Prostate gland (tissue), 2 donors: Measurements from ENCODE around the gene NOXA1. TPM values are rescaled to one million over a fixed set of nuclear protein-coding genes. Genes with fewer than 3 reads are reported as not detected.

ENCODE experiments used
- DNase-seq: peaks from one replicate; pipeline ENCODE4 v3.0.0-alpha.2; 2019; ENCODE audit warnings: low spot score
- H3K27ac ChIP-seq, 2 donors: fragments of 200-600 bp; sonication (generic); 2 replicates each; pipeline ENCODE4 v1.5.1; 2017 to 2019
- H3K27me3 ChIP-seq: fragments of 200-600 bp; sonication (generic); replicated peaks from 2 replicates; pipeline ENCODE4 v1.5.1; 2019; ENCODE audit not compliant: insufficient read depth
- H3K36me3 ChIP-seq, 2 donors: fragments of 200-600 bp; sonication (generic); 1 replicate in 1 of 2; 2 replicates in 1 of 2; pipeline versions ENCODE4 v1.5.1 to v1.8.1; 2017 to 2019
- H3K4me1 ChIP-seq: fragments of 200-600 bp; sonication (generic); replicated peaks from 2 replicates; pipeline ENCODE4 v1.5.1; 2019
- H3K4me3 ChIP-seq, 2 donors: fragments of 200-600 bp; sonication (generic); 2 replicates each; pipeline ENCODE4 v1.5.1; 2017 to 2019
- H3K9me3 ChIP-seq: fragments of 200-600 bp; sonication (generic); 2 replicates; pipeline ENCODE4 v1.5.1; 2017
- CTCF ChIP-seq, 4 experiments: fragments of 200-600 bp in 2 of 4; fragments of 450-650 bp in 2 of 4; sonication (generic) in 2 of 4; IDR thresholded peaks; 1 replicate in 3 of 4; 2 replicates in 1 of 4; pipeline ENCODE4 v1.5.1; 2016 to 2019; ENCODE audit warnings: antibody characterized with exemption in 4 of 4, mild to moderate bottlenecking in 2 of 4, moderate library complexity in 2 of 4
- POLR2A ChIP-seq: fragments of 450-650 bp; IDR thresholded peaks from one replicate; pipeline ENCODE4 v1.6.1; 2016; ENCODE audit warnings: antibody characterized with exemption, mild to moderate bottlenecking
- POLR2AphosphoS5 ChIP-seq: sonication (generic); formaldehyde crosslinking; IDR thresholded peaks from one replicate; pipeline ENCODE4 v1.6.1; 2017; ENCODE audit warnings: antibody characterized with exemption
- WGBS: methylation state at CpG from one replicate; pipeline ENCODE4 v1.1.5; 2018; 5-methylcytosine and 5-hydroxymethylcytosine counted together
- intact Hi-C: fragments of 100-400 bp; cut with DNase I; formaldehyde crosslinking; loops from one replicate; pipeline ENCODE4 v1.14.2; 2022
- total RNA-seq, 2 donors: library from RNA; depleted of rRNA; stranded (reverse); fragments of >200 nt; gene quantifications; one replicate each; pipeline ENCODE4 v1.1.0, GENCODE V29; 2016

NOXA1 gene
- total RNA-seq, 2 donors from 2014 or later, result 7.5 to 17.1 TPM

GRCh38 chr9:137432687-137433348 is 9.6 kb downstream of the NOXA1 start:
- DNase-seq, result no peak
- WGBS, result 85% methylated on average over 11 of the region's 20 CpGs
- TF ChIP-seq CTCF (IDR thresholded peaks at IDR 0.05), result no peak
- no peak for TF ChIP-seq POLR2A
- no peak for TF ChIP-seq POLR2AphosphoS5
- no peak overlapping the region for H3K27ac ChIP-seq
- intact Hi-C loops, result no loop called here
- peaks cover 3% of the 10 kb centered on the region for H3K4me1 ChIP-seq
- H3K27me3 ChIP-seq, result no peaks in the 10 kb centered on the region
- H3K36me3 ChIP-seq, result no peaks in the 10 kb centered on the region
- no peak overlapping the region for H3K4me3 ChIP-seq
- H3K9me3 ChIP-seq, result no peaks in the 10 kb centered on the region

DNA sequence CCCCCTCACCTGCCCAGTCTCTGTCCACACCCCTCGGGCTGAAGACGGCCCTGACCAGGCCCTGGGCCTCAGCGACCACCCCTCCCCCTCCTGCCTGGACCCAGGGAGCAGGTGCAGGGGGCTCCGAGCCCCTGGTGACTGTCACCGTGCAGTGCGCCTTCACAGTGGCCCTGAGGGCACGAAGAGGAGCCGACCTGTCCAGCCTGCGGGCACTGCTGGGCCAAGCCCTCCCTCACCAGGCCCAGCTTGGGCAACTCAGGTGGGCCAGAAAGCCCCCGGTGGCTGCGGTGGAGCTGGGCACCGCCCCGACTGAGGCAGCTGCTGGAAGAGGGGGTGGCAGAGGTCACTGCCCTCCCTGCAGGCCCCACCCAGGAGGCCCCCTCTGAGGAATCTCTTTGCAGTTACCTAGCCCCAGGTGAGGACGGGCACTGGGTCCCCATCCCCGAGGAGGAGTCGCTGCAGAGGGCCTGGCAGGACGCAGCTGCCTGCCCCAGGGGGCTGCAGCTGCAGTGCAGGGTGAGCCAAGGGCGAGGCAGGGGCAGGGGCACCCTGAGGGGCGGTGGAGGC is 10.2 kb downstream of the NOXA1 start:
- no peak for TF ChIP-seq POLR2A
- TF ChIP-seq CTCF (IDR thresholded peaks at IDR 0.05), result no peak
- TF ChIP-seq POLR2AphosphoS5, result no peak
- no peak for DNase-seq
- Histone ChIP-seq H3K4me3 (no peak overlapping the region), H3K27me3 (no peaks in the 10 kb centered on the region), H3K4me1 (peaks cover 3% of the 10 kb centered on the region), H3K36me3 (no peaks in the 10 kb centered on the region), H3K27ac (no peak overlapping the region), H3K9me3 (no peaks in the 10 kb centered on the region)
- WGBS, result 82% methylated on average over 18 of the region's 19 CpGs
- intact Hi-C loops, result no loop called here

GRCh38 chr9:137433916-137434431 is 10.8 kb downstream of the NOXA1 start:
- intact Hi-C loops, result no loop called here
- WGBS, result 95% methylated on average over 9 of the region's 26 CpGs
- no peak overlapping the region for H3K27ac ChIP-seq
- no peak overlapping the region for H3K4me3 ChIP-seq
- no peaks in the 10 kb centered on the region for H3K9me3 ChIP-seq
- TF ChIP-seq POLR2A (no peak), POLR2AphosphoS5 (no peak), CTCF (IDR thresholded peaks at IDR 0.05) (no peak)
- DNase-seq, result no peak
- H3K36me3 ChIP-seq, result no peaks in the 10 kb centered on the region
- H3K4me1 ChIP-seq, result peaks cover 3% of the 10 kb centered on the region
- no peaks in the 10 kb centered on the region for H3K27me3 ChIP-seq

DNA sequence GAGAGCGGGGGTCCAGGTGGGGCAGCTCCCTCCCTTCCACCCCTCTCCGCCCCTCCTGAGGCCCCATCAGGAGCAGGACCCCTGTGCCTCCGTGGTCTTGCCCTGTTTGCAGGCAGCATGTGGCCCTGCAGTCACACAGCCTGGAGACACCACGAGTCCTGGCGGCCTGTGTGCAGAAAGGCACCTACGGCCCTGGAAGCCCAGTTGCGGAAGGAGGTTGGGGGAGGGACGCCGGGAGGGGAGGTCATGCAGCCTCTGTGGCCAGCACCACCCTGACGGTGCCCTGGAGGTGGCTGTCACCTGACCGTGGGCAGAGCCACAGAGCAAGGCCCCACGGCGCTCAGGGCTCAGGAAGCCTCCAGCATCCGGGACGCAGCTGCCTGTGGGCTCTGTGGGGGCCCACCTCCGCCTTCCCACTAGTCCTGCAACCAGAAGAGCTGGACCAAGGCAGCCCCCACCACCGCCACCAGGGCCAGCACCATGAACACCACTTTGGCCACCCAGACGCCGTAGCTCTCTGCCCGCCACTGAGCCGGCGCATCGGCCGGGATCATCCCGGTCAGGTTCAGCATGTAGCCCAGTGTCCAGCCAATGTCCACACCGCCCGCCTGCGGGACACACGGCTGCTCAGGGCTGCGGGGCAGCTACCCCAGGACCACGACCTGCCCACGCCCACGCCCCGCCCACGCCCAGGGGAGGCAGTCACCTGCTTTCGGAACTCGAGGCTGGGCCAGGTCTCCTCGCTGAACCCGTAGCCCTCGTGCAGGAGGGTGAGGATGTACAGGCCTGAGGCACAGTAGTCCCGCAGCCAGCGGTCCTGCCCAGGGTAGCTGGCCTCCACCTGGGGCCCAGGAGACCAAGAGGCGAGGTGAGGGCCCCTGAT is 11.5 kb downstream of the NOXA1 start:
- 83% methylated on average over 30 of the region's 43 CpGs for WGBS
- Histone ChIP-seq H3K4me3 (no peak overlapping the region), H3K27me3 (no peaks in the 10 kb centered on the region), H3K27ac (no peak overlapping the region), H3K4me1 (peaks cover 3% of the 10 kb centered on the region), H3K9me3 (no peaks in the 10 kb centered on the region), H3K36me3 (no peaks in the 10 kb centered on the region)
- TF ChIP-seq POLR2A (no peak), POLR2AphosphoS5 (no peak), CTCF (IDR thresholded peaks at IDR 0.05) (no peak)
- no peak for DNase-seq
- intact Hi-C loops, result no loop called here
